ENCODE measurements around the gene LST1.

DNA sequence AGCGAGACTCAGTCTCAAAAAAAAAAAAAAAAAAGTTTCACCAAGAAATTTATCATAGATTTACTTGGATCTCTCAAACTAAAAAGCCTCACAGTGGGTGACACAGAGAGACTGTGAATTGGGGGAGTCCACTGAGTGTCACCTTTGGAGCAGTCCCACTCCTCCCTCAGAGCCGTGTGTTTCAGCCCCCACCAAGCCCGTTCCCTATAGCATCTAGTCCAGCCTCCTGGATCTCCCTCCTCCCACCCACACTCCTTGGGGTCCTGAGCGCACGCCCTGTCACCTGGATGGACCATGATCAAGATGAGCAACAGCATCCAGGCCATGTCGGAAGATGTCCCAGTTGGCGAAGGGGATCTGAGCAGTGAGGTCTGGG is 6.3 kb downstream of the LST1 start:
- TF ChIP-seq, protein P1, sequence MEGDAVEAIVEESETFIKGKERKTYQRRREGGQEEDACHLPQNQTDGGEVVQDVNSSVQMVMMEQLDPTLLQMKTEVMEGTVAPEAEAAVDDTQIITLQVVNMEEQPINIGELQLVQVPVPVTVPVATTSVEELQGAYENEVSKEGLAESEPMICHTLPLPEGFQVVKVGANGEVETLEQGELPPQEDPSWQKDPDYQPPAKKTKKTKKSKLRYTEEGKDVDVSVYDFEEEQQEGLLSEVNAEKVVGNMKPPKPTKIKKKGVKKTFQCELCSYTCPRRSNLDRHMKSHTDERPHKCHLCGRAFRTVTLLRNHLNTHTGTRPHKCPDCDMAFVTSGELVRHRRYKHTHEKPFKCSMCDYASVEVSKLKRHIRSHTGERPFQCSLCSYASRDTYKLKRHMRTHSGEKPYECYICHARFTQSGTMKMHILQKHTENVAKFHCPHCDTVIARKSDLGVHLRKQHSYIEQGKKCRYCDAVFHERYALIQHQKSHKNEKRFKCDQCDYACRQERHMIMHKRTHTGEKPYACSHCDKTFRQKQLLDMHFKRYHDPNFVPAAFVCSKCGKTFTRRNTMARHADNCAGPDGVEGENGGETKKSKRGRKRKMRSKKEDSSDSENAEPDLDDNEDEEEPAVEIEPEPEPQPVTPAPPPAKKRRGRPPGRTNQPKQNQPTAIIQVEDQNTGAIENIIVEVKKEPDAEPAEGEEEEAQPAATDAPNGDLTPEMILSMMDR (conservative IDR thresholded peaks at IDR 0.05): no peak
- TF ChIP-seq ZFX (IDR thresholded peaks at IDR 0.05): no peak
